ENCODE results near the gene LRP1B.

DNA sequence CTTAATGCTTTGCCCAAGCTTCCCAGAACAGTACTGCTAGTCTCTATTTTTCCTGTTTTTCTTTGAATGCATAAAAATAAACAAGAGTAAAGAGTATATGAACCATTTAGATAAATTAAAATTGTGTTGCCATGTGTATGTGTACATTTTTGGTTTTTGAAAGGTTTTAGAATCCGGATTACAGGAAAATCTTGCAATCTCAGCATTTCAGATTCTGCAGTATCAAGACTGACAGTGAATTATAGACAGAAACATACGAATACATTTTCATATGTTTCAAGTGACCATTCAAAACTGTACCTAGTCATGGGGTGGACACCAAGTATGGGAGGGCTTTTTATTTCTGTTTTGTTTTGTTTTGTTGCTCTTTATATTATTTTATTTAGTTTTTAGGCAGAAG lies 604.1 kb downstream of the LRP1B start:
- TF ChIP-seq, protein P1, sequence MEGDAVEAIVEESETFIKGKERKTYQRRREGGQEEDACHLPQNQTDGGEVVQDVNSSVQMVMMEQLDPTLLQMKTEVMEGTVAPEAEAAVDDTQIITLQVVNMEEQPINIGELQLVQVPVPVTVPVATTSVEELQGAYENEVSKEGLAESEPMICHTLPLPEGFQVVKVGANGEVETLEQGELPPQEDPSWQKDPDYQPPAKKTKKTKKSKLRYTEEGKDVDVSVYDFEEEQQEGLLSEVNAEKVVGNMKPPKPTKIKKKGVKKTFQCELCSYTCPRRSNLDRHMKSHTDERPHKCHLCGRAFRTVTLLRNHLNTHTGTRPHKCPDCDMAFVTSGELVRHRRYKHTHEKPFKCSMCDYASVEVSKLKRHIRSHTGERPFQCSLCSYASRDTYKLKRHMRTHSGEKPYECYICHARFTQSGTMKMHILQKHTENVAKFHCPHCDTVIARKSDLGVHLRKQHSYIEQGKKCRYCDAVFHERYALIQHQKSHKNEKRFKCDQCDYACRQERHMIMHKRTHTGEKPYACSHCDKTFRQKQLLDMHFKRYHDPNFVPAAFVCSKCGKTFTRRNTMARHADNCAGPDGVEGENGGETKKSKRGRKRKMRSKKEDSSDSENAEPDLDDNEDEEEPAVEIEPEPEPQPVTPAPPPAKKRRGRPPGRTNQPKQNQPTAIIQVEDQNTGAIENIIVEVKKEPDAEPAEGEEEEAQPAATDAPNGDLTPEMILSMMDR (conservative IDR thresholded peaks at IDR 0.05; ENCODE audit: low read length), result no peak
- no peak for TF ChIP-seq EZH2phosphoT487 (IDR thresholded peaks at IDR 0.05; ENCODE audit: borderline replicate concordance)
